DND-41 (cell line): ENCODE measurements around the gene GZF1.

Source experiments
- EZH2 ChIP-seq: IDR thresholded peaks from 3 replicates; pipeline ENCODE4 v1.6.1; 2012; ENCODE audit warnings: borderline replicate concordance, low read depth, mild to moderate bottlenecking, moderate library complexity, low read length, inconsistent platforms; ENCODE audit not compliant: severe bottlenecking
- TF ChIP-seq, protein P1 (sequence below): IDR thresholded peaks from 2 replicates; pipeline ENCODE4 v1.5.1; 2012; ENCODE audit warnings: borderline replicate concordance, low read length, moderate library complexity, mild to moderate bottlenecking; ENCODE audit not compliant: poor library complexity, severe bottlenecking; ENCODE audit errors: extremely low read depth

DNA sequence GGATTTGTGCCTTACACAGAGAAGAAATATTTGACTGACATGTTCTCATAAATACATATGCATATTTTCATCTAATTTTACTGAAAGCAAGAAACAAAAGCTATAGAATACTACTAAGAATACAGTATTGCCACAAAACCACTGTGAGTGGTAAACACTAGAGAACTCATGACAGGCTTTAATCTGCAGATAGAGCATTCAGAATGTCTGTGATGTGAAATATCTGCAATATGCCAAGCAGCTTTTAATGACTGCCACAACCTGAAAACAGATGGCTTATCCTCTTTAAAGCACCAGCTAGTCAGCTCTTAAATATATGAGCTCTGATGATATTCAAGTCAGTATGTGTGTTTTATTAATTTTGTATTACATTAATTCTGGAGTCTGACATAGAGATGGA, 55.9 kb downstream of the GZF1 start:
- TF ChIP-seq, protein P1, sequence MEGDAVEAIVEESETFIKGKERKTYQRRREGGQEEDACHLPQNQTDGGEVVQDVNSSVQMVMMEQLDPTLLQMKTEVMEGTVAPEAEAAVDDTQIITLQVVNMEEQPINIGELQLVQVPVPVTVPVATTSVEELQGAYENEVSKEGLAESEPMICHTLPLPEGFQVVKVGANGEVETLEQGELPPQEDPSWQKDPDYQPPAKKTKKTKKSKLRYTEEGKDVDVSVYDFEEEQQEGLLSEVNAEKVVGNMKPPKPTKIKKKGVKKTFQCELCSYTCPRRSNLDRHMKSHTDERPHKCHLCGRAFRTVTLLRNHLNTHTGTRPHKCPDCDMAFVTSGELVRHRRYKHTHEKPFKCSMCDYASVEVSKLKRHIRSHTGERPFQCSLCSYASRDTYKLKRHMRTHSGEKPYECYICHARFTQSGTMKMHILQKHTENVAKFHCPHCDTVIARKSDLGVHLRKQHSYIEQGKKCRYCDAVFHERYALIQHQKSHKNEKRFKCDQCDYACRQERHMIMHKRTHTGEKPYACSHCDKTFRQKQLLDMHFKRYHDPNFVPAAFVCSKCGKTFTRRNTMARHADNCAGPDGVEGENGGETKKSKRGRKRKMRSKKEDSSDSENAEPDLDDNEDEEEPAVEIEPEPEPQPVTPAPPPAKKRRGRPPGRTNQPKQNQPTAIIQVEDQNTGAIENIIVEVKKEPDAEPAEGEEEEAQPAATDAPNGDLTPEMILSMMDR = no peak
- TF ChIP-seq EZH2 = no peak
